ENCODE results near the gene OAF.

DNA sequence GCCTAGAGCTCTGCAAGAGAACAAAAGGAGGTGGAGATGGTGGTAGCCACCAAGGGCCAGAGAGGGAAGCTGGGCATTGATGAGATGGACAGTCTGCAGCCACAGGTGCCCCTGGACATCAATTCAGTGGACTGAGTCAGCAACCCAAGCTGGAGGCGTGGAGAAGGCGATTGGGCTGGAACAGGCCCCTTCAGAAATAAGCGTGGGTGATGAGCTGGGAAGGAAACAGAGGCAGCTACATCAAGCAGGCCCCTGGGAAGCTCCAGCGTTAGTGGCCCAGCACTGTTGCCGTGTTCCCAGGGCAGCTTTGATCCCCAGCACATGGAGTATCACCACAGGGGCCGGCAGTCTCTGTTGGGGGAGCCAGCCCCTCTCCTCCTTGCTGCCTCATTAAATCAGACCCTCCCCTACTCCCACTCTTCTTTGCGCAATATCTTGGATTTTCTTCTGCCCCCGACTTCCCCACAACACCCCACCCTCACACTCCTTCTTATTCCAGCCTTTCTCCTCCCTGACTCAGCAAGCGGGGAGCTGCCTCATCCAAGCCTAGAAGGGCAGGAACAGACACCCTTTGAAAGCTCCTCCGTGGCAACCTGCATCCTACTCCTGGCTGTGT is 31.7 kb upstream of the OAF start:
- TF ChIP-seq SUZ12 (IDR thresholded peaks at IDR 0.05; ENCODE audit: extremely low read depth, insufficient read depth, insufficient read length) (no peak), YY1 (IDR thresholded peaks at IDR 0.05; ENCODE audit: insufficient read depth, insufficient read length) (no peak)
